ENCODE data around the gene NOP53.

GRCh38 chr19:47752440-47753211, 7.3 kb downstream of the NOP53 start:
- no peak for TF ChIP-seq POLR2AphosphoS5 (IDR thresholded peaks at IDR 0.05; ENCODE audit: low read depth, low read length)
- no peak for TF ChIP-seq POLR2A (IDR thresholded peaks at IDR 0.05; ENCODE audit: low read depth, low read length)
